CD14-positive monocyte (primary cell): ENCODE results near the gene FRMPD1. TPM values are rescaled to one million over a fixed set of nuclear protein-coding genes. Genes with fewer than 3 reads are reported as not detected.

Source experiments
- DNase-seq, 3 donors: peaks; one replicate each; pipeline ENCODE4 v3.0.0-alpha.2; 2011 to 2022
- H2AFZ ChIP-seq: 2 replicates; pipeline ENCODE4 v1.6.0; 2012; ENCODE audit warnings: mild to moderate bottlenecking, low read depth, low read length, inconsistent platforms; ENCODE audit not compliant: insufficient read depth, poor library complexity, severe bottlenecking
- H3K27ac ChIP-seq, 2 donors: 1 replicate in 1 of 2; 2 replicates in 1 of 2; pipeline ENCODE4 v1.5.1; 2012 to 2013; ENCODE audit warnings: low read length in 2 of 2, control low read depth in 1 of 2, inconsistent platforms in 1 of 2, low read depth in 1 of 2, mild to moderate bottlenecking in 1 of 2
- H3K27me3 ChIP-seq, 2 donors: one replicate each; pipeline versions ENCODE4 v1.6.0 to v1.6.1; 2011 to 2013; ENCODE audit warnings: low read length in 2 of 2; ENCODE audit not compliant: control insufficient read depth in 2 of 2, insufficient read depth in 2 of 2
- H3K36me3 ChIP-seq, 2 donors: replicated peaks in 1 of 2; 1 replicate in 1 of 2; 2 replicates in 1 of 2; pipeline versions ENCODE4 v1.5.1 to v1.6.1; 2012 to 2013; ENCODE audit warnings: low read length in 2 of 2, control low read depth in 1 of 2, inconsistent platforms in 1 of 2, mild to moderate bottlenecking in 1 of 2; ENCODE audit not compliant: insufficient read depth in 2 of 2, control insufficient read depth in 1 of 2
- H3K4me1 ChIP-seq, 2 donors: 1 replicate in 1 of 2; 2 replicates in 1 of 2; pipeline versions ENCODE4 v1.5.1 to v1.6.1; 2012 to 2013; ENCODE audit warnings: low read length in 2 of 2, control low read depth in 1 of 2, inconsistent platforms in 1 of 2, mild to moderate bottlenecking in 1 of 2, moderate library complexity in 1 of 2; ENCODE audit not compliant: insufficient read depth in 2 of 2, control insufficient read depth in 1 of 2
- H3K4me2 ChIP-seq: replicated peaks from 2 replicates; pipeline ENCODE3; 2012; ENCODE audit warnings: low read length, moderate library complexity, mild to moderate bottlenecking; ENCODE audit not compliant: poor library complexity, severe bottlenecking; ENCODE audit errors: extremely low read depth
- H3K4me3 ChIP-seq, 3 experiments: fragments of 200-600 bp in 1 of 3; sonication (generic) in 1 of 3; replicated peaks in 1 of 3; 1 replicate in 2 of 3; 2 replicates in 1 of 3; pipeline ENCODE4 v1.5.1; 2011 to 2013; ENCODE audit warnings: low read length in 3 of 3, mild to moderate bottlenecking in 3 of 3, control low read depth in 2 of 3, low read depth in 2 of 3, inconsistent platforms in 1 of 3, moderate library complexity in 1 of 3
- H3K79me2 ChIP-seq: 2 replicates; pipeline ENCODE4 v1.6.0; 2012; ENCODE audit warnings: mild to moderate bottlenecking, control low read depth, inconsistent platforms, low read length, moderate library complexity; ENCODE audit not compliant: insufficient read depth
- H3K9ac ChIP-seq: 2 replicates; pipeline ENCODE4 v1.6.0; 2017; ENCODE audit warnings: low read length, mild to moderate bottlenecking; ENCODE audit not compliant: insufficient read depth, poor library complexity, severe bottlenecking
- H3K9me3 ChIP-seq, 2 donors: replicated peaks in 1 of 2; 1 replicate in 1 of 2; 2 replicates in 1 of 2; pipeline versions ENCODE4 v1.5.1 to v1.6.1; 2012 to 2013; ENCODE audit warnings: low read length in 2 of 2, control low read depth in 1 of 2; ENCODE audit not compliant: control insufficient read depth in 1 of 2, insufficient read depth in 1 of 2
- H4K20me1 ChIP-seq: 2 replicates; pipeline ENCODE4 v1.6.0; 2012; ENCODE audit warnings: mild to moderate bottlenecking, low read length, control low read depth, moderate library complexity; ENCODE audit not compliant: insufficient read depth
- H3K27ac Mint-ChIP-seq, 7 donors: one replicate each; pipeline ENCODE4 v1.8.0; 2020; ENCODE audit warnings: mild to moderate bottlenecking in 7 of 7, mixed read lengths in 7 of 7, moderate library complexity in 6 of 7, inconsistent platforms in 2 of 7
- H3K27me3 Mint-ChIP-seq, 3 donors: one replicate each; pipeline ENCODE4 v1.8.0; 2021 to 2022; ENCODE audit warnings: low read depth in 3 of 3, mild to moderate bottlenecking in 3 of 3, mixed read lengths in 3 of 3, moderate library complexity in 3 of 3, inconsistent platforms in 1 of 3
- H3K36me3 Mint-ChIP-seq, 2 donors: one replicate each; pipeline ENCODE4 v1.8.0; 2020; ENCODE audit warnings: mixed read lengths in 2 of 2, inconsistent platforms in 1 of 2, mild to moderate bottlenecking in 1 of 2
- H3K4me1 Mint-ChIP-seq: one replicate; pipeline ENCODE4 v1.8.0; 2020; ENCODE audit warnings: mild to moderate bottlenecking, mixed read lengths
- H3K4me3 Mint-ChIP-seq, 2 donors: one replicate each; pipeline ENCODE4 v1.8.0; 2020; ENCODE audit warnings: mild to moderate bottlenecking in 2 of 2, mixed read lengths in 2 of 2, moderate library complexity in 1 of 2
- H3K9me3 Mint-ChIP-seq, 7 donors: one replicate each; pipeline ENCODE4 v1.8.0; 2020 to 2022; ENCODE audit warnings: mixed read lengths in 7 of 7, mild to moderate bottlenecking in 6 of 7, moderate library complexity in 6 of 7, inconsistent platforms in 2 of 7
- WGBS: methylation state at CpG from one replicate; pipeline ENCODE4 v1.1.5; 2013; ENCODE audit warnings: missing lambda C conversion rate; ENCODE audit not compliant: insufficient coverage; 5-methylcytosine and 5-hydroxymethylcytosine counted together
- intact Hi-C, 2 donors: fragments of 100-400 bp; cut with micrococcal nuclease; formaldehyde crosslinking; loops; one replicate each; pipeline versions ENCODE4 v1.15.0 to v1.15.1; 2023
- polyA plus RNA-seq, 3 donors: library from polyadenylated mRNA; depleted of rRNA in 1 of 3; unstranded in 2 of 3; stranded (reverse) in 1 of 3; fragments of 300-500 nt in 2 of 3; fragments of >200 nt in 1 of 3; fragmentation: Illumina TruSeq in 2 of 3; gene quantifications; 1 replicate in 2 of 3; 2 replicates in 1 of 3; pipeline ENCODE4 v1.2.3, GENCODE V29; 2012 to 2021
- TF ChIP-seq, protein P1 (sequence below): fragments of 200-600 bp; IDR thresholded peaks from one replicate; pipeline ENCODE4 v1.8.0; 2022; ENCODE audit warnings: antibody characterized with exemption, mild to moderate bottlenecking

Gene FRMPD1
- polyA plus RNA-seq, 3 donors = 0.03 TPM; not detected in 2

GRCh38 chr9:37663926-37664325 lies 13.2 kb downstream of the FRMPD1 start:
- TF ChIP-seq, protein P1, sequence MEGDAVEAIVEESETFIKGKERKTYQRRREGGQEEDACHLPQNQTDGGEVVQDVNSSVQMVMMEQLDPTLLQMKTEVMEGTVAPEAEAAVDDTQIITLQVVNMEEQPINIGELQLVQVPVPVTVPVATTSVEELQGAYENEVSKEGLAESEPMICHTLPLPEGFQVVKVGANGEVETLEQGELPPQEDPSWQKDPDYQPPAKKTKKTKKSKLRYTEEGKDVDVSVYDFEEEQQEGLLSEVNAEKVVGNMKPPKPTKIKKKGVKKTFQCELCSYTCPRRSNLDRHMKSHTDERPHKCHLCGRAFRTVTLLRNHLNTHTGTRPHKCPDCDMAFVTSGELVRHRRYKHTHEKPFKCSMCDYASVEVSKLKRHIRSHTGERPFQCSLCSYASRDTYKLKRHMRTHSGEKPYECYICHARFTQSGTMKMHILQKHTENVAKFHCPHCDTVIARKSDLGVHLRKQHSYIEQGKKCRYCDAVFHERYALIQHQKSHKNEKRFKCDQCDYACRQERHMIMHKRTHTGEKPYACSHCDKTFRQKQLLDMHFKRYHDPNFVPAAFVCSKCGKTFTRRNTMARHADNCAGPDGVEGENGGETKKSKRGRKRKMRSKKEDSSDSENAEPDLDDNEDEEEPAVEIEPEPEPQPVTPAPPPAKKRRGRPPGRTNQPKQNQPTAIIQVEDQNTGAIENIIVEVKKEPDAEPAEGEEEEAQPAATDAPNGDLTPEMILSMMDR = no peak
- H3K27ac Mint-ChIP-seq = no peak overlapping the region

GRCh38 chr9:37667706-37668105 lies 17.0 kb downstream of the FRMPD1 start:
- Histone ChIP-seq H3K4me3 (no peak overlapping the region), H3K9me3 (no peaks in the 10 kb centered on the region), H3K27me3 (peaks cover 0 to 2% of the 10 kb centered on the region in 2 donors), H4K20me1 (no peaks in the 10 kb centered on the region), H3K4me1 (no peaks in the 10 kb centered on the region), H3K79me2 (no peaks in the 10 kb centered on the region), H3K4me2 (no peak overlapping the region), H2AFZ (no peak overlapping the region), H3K36me3 (no peaks in the 10 kb centered on the region), H3K9ac (no peak overlapping the region), H3K27ac (no peak overlapping the region)
- H3K4me3 Mint-ChIP-seq = no peak overlapping the region
- H3K4me1 Mint-ChIP-seq = no peaks in the 10 kb centered on the region
- intact Hi-C loops = no loop called here
- no peak for DNase-seq
- H3K9me3 Mint-ChIP-seq = no peaks in the 10 kb centered on the region
- TF ChIP-seq, protein P1 = no peak
- H3K27ac Mint-ChIP-seq = no peak overlapping the region
- H3K27me3 Mint-ChIP-seq = peaks cover 10 to 37% (median 31%) of the 10 kb centered on the region in 3 donors
- no peaks in the 10 kb centered on the region for H3K36me3 Mint-ChIP-seq
- WGBS = 100% methylated on average over 1 of the region's 2 CpGs

More at GRCh38 chr9:37663926-37664325, 13.2 kb downstream of the FRMPD1 start:
- peaks cover 4 to 37% (median 26%) of the 10 kb centered on the region in 3 donors for H3K27me3 Mint-ChIP-seq
- Histone ChIP-seq H3K27ac (no peak overlapping the region), H3K79me2 (no peaks in the 10 kb centered on the region), H3K9me3 (no peaks in the 10 kb centered on the region), H2AFZ (no peak overlapping the region), H3K9ac (no peak overlapping the region), H3K4me1 (no peaks in the 10 kb centered on the region), H3K4me3 (no peak overlapping the region), H3K36me3 (no peaks in the 10 kb centered on the region), H3K27me3 (peaks cover 0 to 2% of the 10 kb centered on the region in 2 donors), H3K4me2 (no peak overlapping the region), H4K20me1 (no peaks in the 10 kb centered on the region)
- 89% methylated on average over 2 of the region's 5 CpGs for WGBS
- no peaks in the 10 kb centered on the region for H3K4me1 Mint-ChIP-seq
- H3K9me3 Mint-ChIP-seq = no peaks in the 10 kb centered on the region
- no peak for DNase-seq
- H3K36me3 Mint-ChIP-seq = no peaks in the 10 kb centered on the region
- intact Hi-C loops = no loop called here
- no peak overlapping the region for H3K4me3 Mint-ChIP-seq
